Measurements from ENCODE around the gene MAP3K5.
"Not testable (repeated sequence)": the region's sequence is repeated elsewhere in the genome, so short reads cannot be mapped to it uniquely, and the experiment has no call there.

MAP3K5 gene

GRCh38 chr6:136703331-136703865 lies 88.9 kb downstream of the MAP3K5 start:
- no peak overlapping the region for H3K4me3 ChIP-seq (ENCODE audit: low read depth, low read length)
- TF ChIP-seq CTCF (IDR thresholded peaks at IDR 0.05; ENCODE audit: control insufficient read depth, extremely low read depth, insufficient read depth) = no peak
- no peak for DNase-seq (ENCODE audit: low read depth)

- DNase-seq (ENCODE audit: low read depth) = no peak
- H3K4me3 ChIP-seq (ENCODE audit: low read depth, low read length) = no peak overlapping the region
Measured at GRCh38 chr6:136701045-136701444, 91.2 kb downstream of the MAP3K5 start.

GRCh38 chr6:136699358-136699757 lies 92.9 kb downstream of the MAP3K5 start:
- TF ChIP-seq CTCF (IDR thresholded peaks at IDR 0.05; ENCODE audit: control insufficient read depth, extremely low read depth, insufficient read depth) = no peak
- DNase-seq (ENCODE audit: low read depth) = no peak
- no peak overlapping the region for H3K4me3 ChIP-seq (ENCODE audit: low read depth, low read length)

More at GRCh38 chr6:136701045-136701444, 91.2 kb downstream of the MAP3K5 start:
- no peak for TF ChIP-seq CTCF (IDR thresholded peaks at IDR 0.05; ENCODE audit: control insufficient read depth, extremely low read depth, insufficient read depth)

GRCh38 chr6:136696783-136697364 lies 95.4 kb downstream of the MAP3K5 start:
- no peak overlapping the region; the same call in 1 of the 2 replicates for H3K4me3 ChIP-seq (ENCODE audit: low read depth, low read length)
- no peak for TF ChIP-seq CTCF (IDR thresholded peaks at IDR 0.05; ENCODE audit: control insufficient read depth, extremely low read depth, insufficient read depth)
- peak; percentile 68 for DNase-seq (ENCODE audit: low read depth)

- no peak for TF ChIP-seq CTCF (IDR thresholded peaks at IDR 0.05; ENCODE audit: control insufficient read depth, extremely low read depth, insufficient read depth)
- H3K4me3 ChIP-seq (ENCODE audit: low read depth, low read length) = no peak overlapping the region
- no peak for DNase-seq (ENCODE audit: low read depth)
Measured at GRCh38 chr6:136696238-136696637, 96.0 kb downstream of the MAP3K5 start.

DNA sequence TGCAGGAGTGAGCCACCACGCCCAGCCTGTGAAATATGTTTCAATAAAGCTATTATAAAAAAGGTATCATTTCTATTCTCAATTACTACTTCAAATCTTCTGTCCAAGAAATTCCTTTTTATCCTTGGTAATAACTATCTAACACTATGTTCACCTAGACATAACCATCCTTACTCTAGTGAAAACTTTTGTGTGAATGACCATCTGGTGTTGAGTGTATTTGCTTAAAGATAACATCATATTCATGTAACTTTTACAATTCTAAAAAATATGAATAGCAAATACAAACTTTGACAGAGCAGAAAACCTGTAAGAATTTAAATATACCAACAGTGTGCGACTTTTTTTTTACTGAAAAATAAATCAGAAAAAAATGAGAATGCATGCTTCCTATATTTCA lies 96.9 kb downstream of the MAP3K5 start:
- no peak for DNase-seq (ENCODE audit: low read depth)
- H3K4me3 ChIP-seq (ENCODE audit: low read depth, low read length) = no peak overlapping the region
- TF ChIP-seq CTCF (IDR thresholded peaks at IDR 0.05; ENCODE audit: control insufficient read depth, extremely low read depth, insufficient read depth) = no peak

DNA sequence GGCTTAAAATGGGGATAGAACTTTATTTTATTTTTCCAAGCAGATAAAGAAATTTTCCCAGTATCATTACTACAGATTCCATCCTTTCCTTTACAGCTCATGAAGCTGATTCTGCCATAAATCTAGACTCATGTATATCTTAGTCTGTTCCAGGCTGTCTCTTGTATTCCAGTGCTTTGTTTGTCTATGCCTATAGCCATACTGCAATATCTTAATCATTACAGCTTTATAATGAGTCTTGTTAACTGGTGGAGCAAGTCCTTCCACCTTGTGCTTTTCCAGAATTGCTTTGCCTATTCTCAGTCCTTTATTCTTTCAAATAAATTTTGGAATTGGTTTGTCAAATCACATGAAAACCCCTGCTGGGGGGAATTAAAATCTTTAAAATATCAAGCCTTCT lies 99.2 kb downstream of the MAP3K5 start:
- TF ChIP-seq CTCF (IDR thresholded peaks at IDR 0.05; ENCODE audit: control insufficient read depth, extremely low read depth, insufficient read depth) = no peak
- H3K4me3 ChIP-seq (ENCODE audit: low read depth, low read length) = no peak overlapping the region
- DNase-seq (ENCODE audit: low read depth) = no peak

GRCh38 chr6:136687894-136688293 lies 104.4 kb downstream of the MAP3K5 start:
- H3K4me3 ChIP-seq (ENCODE audit: low read depth, low read length); DNase-seq (ENCODE audit: low read depth): not testable (repeated sequence)

Data from LNCaP clone FGC (cell line).